A549 (cell line): ENCODE measurements around the gene OSBPL2. TPM values are rescaled to one million over a fixed set of nuclear protein-coding genes. Genes with fewer than 3 reads are reported as not detected.

Source experiments
- ATAC-seq, 2 experiments: fragments of 200-7000 bp in 1 of 2; fragments of >200 bp in 1 of 2; cut with Nextera tagmentation in 1 of 2; cut with Tn5 transposase in 1 of 2; 3 replicates each; pipeline versions ENCODE4 v1.8.0 to v1.9.1; 2018 to 2020; ENCODE audit warnings: mild to moderate bottlenecking in 1 of 2, moderate library complexity in 1 of 2
- CTCF ChIA-PET: fragments of 300-600 bp; sonication (Branson Sonifier 250); formaldehyde crosslinking; extraction: SDS; loops from one replicate; lab custom pipeline; 2021; ENCODE audit warnings: antibody characterized with exemption, inconsistent platforms; lab: Yijun Ruan, JAX
- POLR2A ChIA-PET: fragments of 350-600 bp; formaldehyde crosslinking; extraction: SDS; loops from one replicate; lab custom pipeline; 2021; ENCODE audit warnings: antibody characterized with exemption, inconsistent platforms; lab: Yijun Ruan, JAX
- DNase-seq, 2 experiments: peaks; one replicate each; pipeline versions ENCODE4 v3.0.0 to v3.0.0-alpha.2; 2011 to 2016; ENCODE audit warnings: low read depth in 1 of 2, low spot score in 1 of 2
- FAIRE-seq: peaks from 2 replicates; lab custom pipeline; 2011; peaks lifted over from hg19 to GRCh38; lab: Jason Lieb, UNC
- H3K27ac ChIP-seq, 2 experiments: fragments of >200 bp; sonication (Bioruptor Twin); formaldehyde crosslinking; 3 replicates each; pipeline ENCODE4 v1.5.1; 2016 to 2017
- H3K4me1 ChIP-seq: fragments of >200 bp; sonication (Bioruptor Twin); formaldehyde crosslinking; 3 replicates; pipeline ENCODE4 v1.6.1; 2016
- H3K4me2 ChIP-seq: fragments of >200 bp; sonication (Bioruptor Twin); formaldehyde crosslinking; 3 replicates; pipeline ENCODE4 v1.6.1; 2016
- H3K4me3 ChIP-seq: fragments of >200 bp; sonication (Bioruptor Twin); formaldehyde crosslinking; 3 replicates; pipeline ENCODE4 v1.5.1; 2016
- H3K9me3 ChIP-seq: fragments of >200 bp; sonication (Bioruptor Twin); formaldehyde crosslinking; 3 replicates; pipeline ENCODE4 v1.6.1; 2016
- CEBPB ChIP-seq, 2 experiments: fragments of >200 bp in 1 of 2; sonication (Bioruptor Twin) in 1 of 2; formaldehyde crosslinking in 1 of 2; IDR thresholded peaks; 2 replicates each; pipeline ENCODE4 v1.6.1; 2012 to 2016
- CHD4 ChIP-seq: fragments of 200-600 bp; sonication (generic); IDR thresholded peaks from 2 replicates; pipeline ENCODE4 v1.6.1; 2016; ENCODE audit warnings: antibody characterized with exemption, mild to moderate bottlenecking, borderline replicate concordance
- CTCF ChIP-seq: fragments of >200 bp; sonication (Bioruptor Twin); formaldehyde crosslinking; IDR thresholded peaks from 3 replicates; pipeline ENCODE4 v1.5.1; 2016
- EHMT2 ChIP-seq: fragments of 200-600 bp; sonication (generic); IDR thresholded peaks from 2 replicates; pipeline ENCODE4 v1.6.1; 2016; ENCODE audit warnings: antibody characterized with exemption, low read depth, mild to moderate bottlenecking, moderate library complexity
- FOSB ChIP-seq: fragments of 250-450 bp; sonication (Bioruptor Pico); IDR thresholded peaks from 2 replicates; pipeline ENCODE4 v1.5.0; 2020; ENCODE audit warnings: mild to moderate bottlenecking, moderate library complexity
- FOXS1 ChIP-seq: fragments of 250-450 bp; sonication (Bioruptor Pico); IDR thresholded peaks from 2 replicates; pipeline ENCODE4 v1.5.0; 2020; ENCODE audit warnings: mild to moderate bottlenecking, moderate library complexity
- HES2 ChIP-seq: fragments of >200 bp; sonication (Bioruptor Twin); formaldehyde crosslinking; IDR thresholded peaks from 2 replicates; pipeline ENCODE4 v1.6.1; 2016
- HMGXB4 ChIP-seq: fragments of 250-450 bp; sonication (Bioruptor Pico); IDR thresholded peaks from 2 replicates; pipeline ENCODE4 v1.5.0; 2021; ENCODE audit warnings: mild to moderate bottlenecking, moderate library complexity, borderline replicate concordance
- HOXA7 ChIP-seq: fragments of 250-450 bp; sonication (Bioruptor Pico); IDR thresholded peaks from 2 replicates; pipeline ENCODE4 v1.5.0; 2020; ENCODE audit warnings: mild to moderate bottlenecking, moderate library complexity
- JUN ChIP-seq, 2 experiments: fragments of >200 bp; sonication (Bioruptor Twin); formaldehyde crosslinking; IDR thresholded peaks; 2 replicates in 1 of 2; 3 replicates in 1 of 2; pipeline ENCODE4 v1.6.1; 2016 to 2017
- NFE2L2 ChIP-seq: fragments of 150-350 bp; conservative IDR thresholded peaks from 2 replicates; pipeline ENCODE4 v1.6.1; 2014; ENCODE audit warnings: low read length
- NR3C1 ChIP-seq: fragments of >200 bp; sonication (Bioruptor Twin); formaldehyde crosslinking; IDR thresholded peaks from 3 replicates; pipeline ENCODE4 v1.6.1; 2017
- PHF8 ChIP-seq: fragments of 200-600 bp; sonication (generic); IDR thresholded peaks from 2 replicates; pipeline ENCODE4 v1.6.1; 2016; ENCODE audit warnings: low read depth, mild to moderate bottlenecking, antibody characterized with exemption, moderate library complexity, borderline replicate concordance
- POLR2A ChIP-seq: IDR thresholded peaks from 2 replicates; pipeline ENCODE4 v1.6.1; 2012; ENCODE audit warnings: mild to moderate bottlenecking, low read length
- REST ChIP-seq: fragments of 200-600 bp; sonication (generic); IDR thresholded peaks from 2 replicates; pipeline ENCODE4 v1.6.1; 2016; ENCODE audit warnings: antibody characterized with exemption, mild to moderate bottlenecking, moderate library complexity
- USF2 ChIP-seq: fragments of 450-650 bp; IDR thresholded peaks from 2 replicates; pipeline ENCODE4 v1.6.1; 2014; ENCODE audit warnings: antibody characterized with exemption
- ZSCAN20 ChIP-seq: fragments of 250-450 bp; sonication (Bioruptor Pico); IDR thresholded peaks from 2 replicates; pipeline ENCODE4 v1.8.0; 2022; ENCODE audit warnings: mild to moderate bottlenecking, moderate library complexity
- WGBS: methylation state at CpG from one replicate; pipeline ENCODE4 v1.1.6; 2017; ENCODE audit errors: missing lambda C conversion rate; 5-methylcytosine and 5-hydroxymethylcytosine counted together
- polyA plus RNA-seq, 4 experiments: library from polyadenylated mRNA; depleted of rRNA in 3 of 4; stranded (reverse); fragments of >200 nt; fragmentation: RNase III in 1 of 4; extraction: RNeasy Plus Mini Kit Qiagen cat#74134 plus additional on column Dnase treatment in 1 of 4; gene quantifications; 2 replicates in 3 of 4; 3 replicates in 1 of 4; pipeline ENCODE4 v1.2.3, GENCODE V29; 2011 to 2017

OSBPL2 gene
- polyA plus RNA-seq, 2 of the 4 experiments (the other 2 are of a cell fraction), result 14.6 to 14.8 TPM

- FAIRE-seq, result no peak
- CTCF ChIA-PET, result interaction anchor here (0.9 to 1.2 kb wide), 2 partner anchors 13 to 29 kb away, joined by 3 to 4 read pairs; no protein-coding TSS in a partner anchor
- 96% methylated on average over 10 of the region's 10 CpGs for WGBS
Measured at GRCh38 chr20:62196286-62196685, 42.0 kb upstream of the OSBPL2 start.

GRCh38 chr20:62197311-62197710 lies 41.0 kb upstream of the OSBPL2 start:
- CTCF ChIA-PET, result interaction anchor here (0.6 to 2.1 kb wide), 3 partner anchors 12 to 388 kb away, joined by 3 to 6 read pairs (median 4); no protein-coding TSS in a partner anchor
- no peak overlapping the region for H3K4me3 ChIP-seq
- 98% methylated on average over 9 of the region's 9 CpGs for WGBS
- POLR2A ChIA-PET, result no interaction called here
- no peaks in the 10 kb centered on the region for H3K9me3 ChIP-seq
- DNase-seq (no peak), ATAC-seq (no peak), FAIRE-seq (no peak)
- no peak overlapping the region for H3K27ac ChIP-seq
- H3K4me2 ChIP-seq, result no peak overlapping the region
- no peak for TF ChIP-seq REST
- TF ChIP-seq FOXS1 (CRISPR knock-in tag), result no peak
- no peak for TF ChIP-seq POLR2A
- no peak for TF ChIP-seq HES2
- TF ChIP-seq FOSB (CRISPR knock-in tag), result no peak
- TF ChIP-seq NFE2L2, result no peak
- TF ChIP-seq JUN (IDR thresholded peaks at IDR 0.05), result no peak
- no peak for TF ChIP-seq HMGXB4 (CRISPR knock-in tag)
- TF ChIP-seq CHD4, result no peak
- TF ChIP-seq NR3C1, result no peak
- TF ChIP-seq CEBPB (IDR thresholded peaks at IDR 0.05), result no peak
- TF ChIP-seq HOXA7 (CRISPR knock-in tag), result no peak
- no peak for TF ChIP-seq ZSCAN20
- TF ChIP-seq PHF8, result no peak
- no peak for TF ChIP-seq USF2
- H3K4me1 ChIP-seq, result no peaks in the 10 kb centered on the region

More at GRCh38 chr20:62196286-62196685, 42.0 kb upstream of the OSBPL2 start:
- H3K4me1 ChIP-seq, result no peaks in the 10 kb centered on the region
- ATAC-seq (no peak), DNase-seq (no peak)
- no peak overlapping the region for H3K27ac ChIP-seq
- POLR2A ChIA-PET, result no interaction called here
- TF ChIP-seq CHD4, result no peak
- no peak for TF ChIP-seq HOXA7 (CRISPR knock-in tag)
- no peak for TF ChIP-seq CTCF
- no peak for TF ChIP-seq EHMT2
- no peaks in the 10 kb centered on the region for H3K9me3 ChIP-seq
- no peak overlapping the region for H3K4me3 ChIP-seq
- H3K4me2 ChIP-seq, result no peak overlapping the region
